ENCODE measurements around the gene COL21A1.

GRCh38 chr6:56245903-56246351 is 1.5 kb downstream of the COL21A1 start:
- TF ChIP-seq POLR2A (IDR thresholded peaks at IDR 0.05; ENCODE audit: low read length) (no peak), GATA1 (IDR thresholded peaks at IDR 0.05; ENCODE audit: low read depth, low read length) (no peak)
